OCI-LY1 (cell line): ENCODE data around the gene COX7A1.

Experiments
- H2AFZ ChIP-seq: fragments of 200-600 bp; sonication (generic), shearing (Covaris generic); 2 replicates; pipeline ENCODE4 v1.6.0; 2014; ENCODE audit warnings: antibody characterized with exemption, mild to moderate bottlenecking, low read length
- H3F3A ChIP-seq: fragments of 200-600 bp; sonication (generic), shearing (Covaris generic); 2 replicates; pipeline ENCODE4 v1.6.0; 2014; ENCODE audit warnings: mild to moderate bottlenecking, antibody characterized with exemption, low read length, moderate library complexity; ENCODE audit not compliant: insufficient read depth
- H3K27ac ChIP-seq: fragments of 200-600 bp; sonication (generic); 2 replicates; pipeline ENCODE4 v1.5.1; 2014; ENCODE audit warnings: low read length, mixed run types, mild to moderate bottlenecking, low read depth; ENCODE audit not compliant: poor library complexity, severe bottlenecking
- H3K27me3 ChIP-seq: fragments of 200-600 bp; sonication (generic); 2 replicates; pipeline ENCODE4 v1.6.0; 2014; ENCODE audit warnings: antibody characterized with exemption, mild to moderate bottlenecking, low read length, moderate library complexity; ENCODE audit not compliant: insufficient read depth
- H3K36me3 ChIP-seq: fragments of 200-600 bp; sonication (generic); 2 replicates; pipeline ENCODE4 v1.6.1; 2014; ENCODE audit warnings: mild to moderate bottlenecking, antibody characterized with exemption, low read length, moderate library complexity, mixed read lengths; ENCODE audit not compliant: insufficient read depth
- H3K4me1 ChIP-seq: fragments of 200-600 bp; sonication (generic); 2 replicates; pipeline ENCODE4 v1.5.1; 2014; ENCODE audit warnings: mild to moderate bottlenecking, low read length, moderate library complexity; ENCODE audit not compliant: insufficient read depth, severe bottlenecking
- H3K4me2 ChIP-seq: fragments of 200-600 bp; sonication (generic), shearing (Covaris generic); 2 replicates; pipeline ENCODE4 v1.6.1; 2014; ENCODE audit warnings: low read length
- H3K4me3 ChIP-seq: fragments of 200-600 bp; sonication (generic); 2 replicates; pipeline ENCODE4 v1.5.1; 2014; ENCODE audit warnings: low read length, low read depth, mild to moderate bottlenecking, mixed read lengths; ENCODE audit not compliant: poor library complexity, severe bottlenecking
- H3K79me2 ChIP-seq: fragments of 200-600 bp; shearing (Covaris generic); 2 replicates; pipeline ENCODE4 v1.6.1; 2016; ENCODE audit warnings: mixed run types, low read length, mixed read lengths; ENCODE audit not compliant: insufficient read depth
- H3K9ac ChIP-seq: fragments of 200-600 bp; sonication (generic), shearing (Covaris generic); 2 replicates; pipeline ENCODE4 v1.6.1; 2014; ENCODE audit warnings: mild to moderate bottlenecking, low read length, mixed read lengths
- H3K9me2 ChIP-seq: fragments of 200-600 bp; sonication (generic), shearing (Covaris generic); 2 replicates; pipeline ENCODE4 v1.6.1; 2014; ENCODE audit warnings: low read depth, mild to moderate bottlenecking, low read length, mixed read lengths
- H3K9me3 ChIP-seq: fragments of 200-600 bp; shearing (Covaris generic); 2 replicates; pipeline ENCODE4 v1.6.1; 2014; ENCODE audit warnings: low read length, mixed read lengths
- H4K20me1 ChIP-seq: fragments of 200-600 bp; sonication (generic), shearing (Covaris generic); 2 replicates; pipeline ENCODE4 v1.6.0; 2016; ENCODE audit warnings: mild to moderate bottlenecking, low read length; ENCODE audit not compliant: insufficient read depth
- EZH2 ChIP-seq: fragments of 200-600 bp; sonication (generic), shearing (Covaris generic); IDR thresholded peaks from 2 replicates; pipeline ENCODE4 v1.8.0; 2017; ENCODE audit warnings: borderline replicate concordance, mixed run types, mild to moderate bottlenecking, antibody characterized with exemption, low read length, moderate library complexity, mixed read lengths
- TF ChIP-seq, protein P1 (sequence below): fragments of 200-600 bp; sonication (generic), shearing (Covaris generic); IDR thresholded peaks from 2 replicates; pipeline ENCODE4 v1.5.1; 2017; ENCODE audit warnings: mild to moderate bottlenecking, antibody characterized with exemption, low read length, moderate library complexity, mixed read lengths

COX7A1 gene

DNA sequence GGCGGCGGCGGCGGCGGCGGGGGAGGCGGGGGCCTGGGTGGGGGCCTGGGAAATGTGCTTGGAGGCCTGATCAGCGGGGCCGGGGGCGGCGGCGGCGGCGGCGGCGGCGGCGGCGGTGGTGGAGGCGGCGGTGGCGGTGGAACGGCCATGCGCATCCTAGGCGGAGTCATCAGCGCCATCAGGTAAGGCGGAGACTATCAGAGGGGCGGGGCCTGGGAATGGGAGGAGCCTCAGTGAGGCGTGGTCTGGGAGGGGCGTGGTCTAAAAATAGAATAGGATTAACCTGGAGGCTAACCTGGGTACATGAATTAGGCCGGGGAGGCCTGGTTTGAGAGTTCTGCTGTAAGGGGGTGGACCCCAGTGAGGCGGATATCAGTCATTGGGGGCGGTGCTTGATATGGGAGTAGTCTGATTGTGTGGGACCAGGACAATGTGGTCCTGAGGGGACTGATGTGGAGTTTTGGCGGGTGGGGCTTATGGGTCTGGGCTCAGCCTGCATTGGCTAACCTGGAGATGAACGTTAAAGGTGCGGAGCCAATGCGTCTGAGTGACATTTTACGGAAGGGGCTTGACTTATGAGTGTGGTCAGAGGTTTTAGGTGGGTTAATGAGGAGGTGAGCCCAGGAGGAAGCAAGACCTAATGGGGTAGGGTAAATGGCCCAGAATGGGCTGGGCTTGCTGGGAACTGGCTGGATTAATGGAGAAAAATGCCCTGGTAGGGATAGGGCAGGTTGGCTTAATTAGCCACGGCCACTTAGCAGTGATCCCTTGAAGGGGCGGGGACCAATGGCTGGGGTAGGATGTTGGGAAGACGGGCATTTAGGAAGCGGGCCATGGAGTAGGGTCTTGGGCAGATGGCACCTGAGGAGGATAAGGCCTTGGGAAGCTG, 11.0 kb downstream of the COX7A1 start:
- H3F3A ChIP-seq: no peaks in the 10 kb centered on the region
- peaks cover 33% of the 10 kb centered on the region for H3K36me3 ChIP-seq
- H3K27ac ChIP-seq: peak overlapping the region; percentile 80
- H3K4me2 ChIP-seq: peak overlapping the region; percentile 75
- H3K9me2 ChIP-seq: no peaks in the 10 kb centered on the region
- no peaks in the 10 kb centered on the region for H3K9me3 ChIP-seq
- peak overlapping the region; percentile 94; the same call in 1 of the 2 replicates for H3K9ac ChIP-seq
- TF ChIP-seq, protein P1, sequence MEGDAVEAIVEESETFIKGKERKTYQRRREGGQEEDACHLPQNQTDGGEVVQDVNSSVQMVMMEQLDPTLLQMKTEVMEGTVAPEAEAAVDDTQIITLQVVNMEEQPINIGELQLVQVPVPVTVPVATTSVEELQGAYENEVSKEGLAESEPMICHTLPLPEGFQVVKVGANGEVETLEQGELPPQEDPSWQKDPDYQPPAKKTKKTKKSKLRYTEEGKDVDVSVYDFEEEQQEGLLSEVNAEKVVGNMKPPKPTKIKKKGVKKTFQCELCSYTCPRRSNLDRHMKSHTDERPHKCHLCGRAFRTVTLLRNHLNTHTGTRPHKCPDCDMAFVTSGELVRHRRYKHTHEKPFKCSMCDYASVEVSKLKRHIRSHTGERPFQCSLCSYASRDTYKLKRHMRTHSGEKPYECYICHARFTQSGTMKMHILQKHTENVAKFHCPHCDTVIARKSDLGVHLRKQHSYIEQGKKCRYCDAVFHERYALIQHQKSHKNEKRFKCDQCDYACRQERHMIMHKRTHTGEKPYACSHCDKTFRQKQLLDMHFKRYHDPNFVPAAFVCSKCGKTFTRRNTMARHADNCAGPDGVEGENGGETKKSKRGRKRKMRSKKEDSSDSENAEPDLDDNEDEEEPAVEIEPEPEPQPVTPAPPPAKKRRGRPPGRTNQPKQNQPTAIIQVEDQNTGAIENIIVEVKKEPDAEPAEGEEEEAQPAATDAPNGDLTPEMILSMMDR: no peak
- H4K20me1 ChIP-seq: no peaks in the 10 kb centered on the region
- peaks cover 21% of the 10 kb centered on the region for H3K4me1 ChIP-seq
- no peaks in the 10 kb centered on the region for H3K27me3 ChIP-seq
- H2AFZ ChIP-seq: no peak overlapping the region
- peak overlapping the region; percentile 95 for H3K4me3 ChIP-seq
- H3K79me2 ChIP-seq: no peaks in the 10 kb centered on the region

DNA sequence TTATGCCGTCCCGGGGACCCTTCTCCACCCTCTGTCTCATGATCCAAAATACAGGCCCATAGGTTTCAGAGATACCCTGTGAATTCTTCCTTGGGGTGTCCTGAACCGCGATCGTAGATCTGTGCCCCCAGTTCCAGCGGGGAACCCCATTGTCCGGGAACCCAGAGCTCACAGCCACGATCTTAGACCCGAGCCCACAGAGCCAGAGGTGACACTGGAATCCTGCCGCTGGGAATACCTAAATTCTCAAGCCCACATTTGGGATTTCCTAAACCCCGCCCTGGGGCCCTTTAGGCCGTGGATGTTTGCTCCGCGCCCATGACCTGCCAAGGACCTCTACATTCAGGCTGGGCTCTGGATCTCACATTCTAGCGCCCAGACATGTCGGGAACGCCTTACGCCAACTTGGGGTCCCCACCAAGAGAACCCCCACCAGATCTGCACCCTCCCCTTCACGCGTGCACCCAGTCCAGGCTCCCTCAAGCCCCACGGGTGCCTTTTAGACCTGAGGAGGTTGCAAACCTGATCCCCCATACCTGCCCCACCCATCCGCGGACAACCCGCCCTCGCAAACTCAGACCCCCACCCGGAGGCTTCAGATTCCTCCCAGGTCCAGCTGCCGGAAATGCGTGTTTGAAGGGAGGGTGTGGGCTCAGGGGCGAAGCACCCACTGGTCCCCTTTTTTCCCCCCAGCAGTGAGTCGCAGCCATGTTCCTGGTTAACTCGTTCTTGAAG, 11.8 kb downstream of the COX7A1 start:
- H4K20me1 ChIP-seq: no peaks in the 10 kb centered on the region
- H3K27me3 ChIP-seq: no peaks in the 10 kb centered on the region
- H2AFZ ChIP-seq: no peak overlapping the region

GRCh38 chr19:36139473-36140303, 12.6 kb downstream of the COX7A1 start, which contains the start of gene CAPNS1:
Gene CAPNS1 (plus strand): TSS chr19:36140066. CDS start chr19:36141012, 946 bp downstream.
- H2AFZ ChIP-seq: no peak within 1 kb of the TSS
- H4K20me1 ChIP-seq: no peaks in the 10 kb centered on the region
- H3K4me2 ChIP-seq: peak within 1 kb of the TSS; percentile 75
- no peaks in the 10 kb centered on the region for H3K9me3 ChIP-seq
- no peaks in the 10 kb centered on the region for H3F3A ChIP-seq
- H3K79me2 ChIP-seq: no peaks in the 10 kb centered on the region
- H3K4me1 ChIP-seq: peaks cover 22% of the 10 kb centered on the region
- H3K9ac ChIP-seq: peak within 1 kb of the TSS; percentile 94
- H3K36me3 ChIP-seq: peaks cover 18% of the 10 kb centered on the region
- H3K27ac ChIP-seq: peak within 1 kb of the TSS; percentile 80
- H3K9me2 ChIP-seq: no peaks in the 10 kb centered on the region
- no peaks in the 10 kb centered on the region for H3K27me3 ChIP-seq
- no peak for TF ChIP-seq EZH2
- TF ChIP-seq, protein P1: peak; percentile 33; the same call in 1 of the 2 replicates
- peak within 1 kb of the TSS; percentile 95 for H3K4me3 ChIP-seq

More for the DNA sequence above, 11.8 kb downstream of the COX7A1 start:
- no peak for TF ChIP-seq EZH2
- TF ChIP-seq, protein P1: no peak
- Histone ChIP-seq H3K36me3 (peaks cover 25% of the 10 kb centered on the region), H3K9me3 (no peaks in the 10 kb centered on the region), H3K4me3 (peak overlapping the region; percentile 95), H3K27ac (peak overlapping the region; percentile 80), H3K79me2 (no peaks in the 10 kb centered on the region), H3K4me2 (peak overlapping the region; percentile 75), H3K9me2 (no peaks in the 10 kb centered on the region), H3K4me1 (peaks cover 22% of the 10 kb centered on the region), H3F3A (no peaks in the 10 kb centered on the region), H3K9ac (peak overlapping the region; percentile 94)
